Right lobe of liver (tissue), 4 donors: Measurements from ENCODE around the gene CYSLTR2.

Experiments used
- CTCF ChIP-seq, 4 donors: fragments of 200-600 bp in 3 of 4; fragments of 450-650 bp in 1 of 4; IDR thresholded peaks; one replicate each; pipeline versions ENCODE4 v1.5.1 to v1.8.0; 2016 to 2022; ENCODE audit warnings: antibody characterized with exemption in 4 of 4, mild to moderate bottlenecking in 2 of 4
- POLR2A ChIP-seq: fragments of 450-650 bp; IDR thresholded peaks from one replicate; pipeline ENCODE4 v1.6.1; 2017; ENCODE audit warnings: antibody characterized with exemption, mild to moderate bottlenecking
- donor health status: DM: no; HTN: no; CAD: no.
- donor health status: DM: no; HTN: no; CAD: no.
- donor health status: DM: no; HTN: yes; CAD: no.

- no peak for TF ChIP-seq CTCF (IDR thresholded peaks at IDR 0.05)
- TF ChIP-seq POLR2A = no peak
Observed at GRCh38 chr13:48726711-48727110, 73.0 kb downstream of the CYSLTR2 start.
